H9 (cell line): ENCODE results near the gene CNTN3. TPM values are rescaled to one million over a fixed set of nuclear protein-coding genes. Genes with fewer than 3 reads are reported as not detected.

Source experiments
- DNase-seq: peaks from one replicate; pipeline ENCODE4 v3.0.0-alpha.2; 2017
- H2AFZ ChIP-seq: one replicate; pipeline ENCODE4 v1.6.1; 2013; ENCODE audit warnings: mild to moderate bottlenecking, low read length, control low read depth, moderate library complexity
- H2AK5ac ChIP-seq: 2 replicates; pipeline ENCODE4 v1.6.1; 2013; ENCODE audit warnings: low read length, control low read depth, mixed read lengths; ENCODE audit not compliant: insufficient read length
- H2BK120ac ChIP-seq: one replicate; pipeline ENCODE4 v1.6.1; 2013; ENCODE audit warnings: low read depth, mild to moderate bottlenecking, low read length, control low read depth, inconsistent platforms; ENCODE audit not compliant: poor library complexity, severe bottlenecking
- H2BK12ac ChIP-seq: 2 replicates; pipeline ENCODE4 v1.6.1; 2013; ENCODE audit warnings: low read length, control low read depth, mixed read lengths, low read depth; ENCODE audit not compliant: insufficient read length
- H2BK15ac ChIP-seq: 2 replicates; pipeline ENCODE4 v1.6.1; 2013; ENCODE audit warnings: low read depth, low read length, control low read depth
- H2BK20ac ChIP-seq: one replicate; pipeline ENCODE4 v1.6.1; 2013; ENCODE audit warnings: low read depth, mild to moderate bottlenecking, low read length, control low read depth, inconsistent platforms; ENCODE audit not compliant: poor library complexity, severe bottlenecking
- H2BK5ac ChIP-seq: 2 replicates; pipeline ENCODE4 v1.6.1; 2013; ENCODE audit warnings: low read length, control low read depth, mixed read lengths; ENCODE audit not compliant: insufficient read length
- H3K14ac ChIP-seq: 2 replicates; pipeline ENCODE4 v1.6.1; 2013; ENCODE audit warnings: low read length, control low read depth; ENCODE audit not compliant: insufficient read depth
- H3K18ac ChIP-seq: 2 replicates; pipeline ENCODE4 v1.6.1; 2013; ENCODE audit warnings: low read depth, mild to moderate bottlenecking, mixed read lengths, low read length, control low read depth; ENCODE audit not compliant: insufficient read length
- H3K23ac ChIP-seq: 2 replicates; pipeline ENCODE4 v1.6.1; 2013; ENCODE audit warnings: low read length, control low read depth, mixed read lengths, low read depth; ENCODE audit not compliant: insufficient read length
- H3K23me2 ChIP-seq: 2 replicates; pipeline ENCODE4 v1.6.1; 2013; ENCODE audit warnings: low read depth, mild to moderate bottlenecking, mixed read lengths, low read length, control low read depth; ENCODE audit not compliant: insufficient read length, poor library complexity, severe bottlenecking
- H3K27ac ChIP-seq: 2 replicates; pipeline ENCODE4 v1.5.1; 2013; ENCODE audit warnings: low read length, control low read depth, mixed read lengths, low read depth; ENCODE audit not compliant: insufficient read length
- H3K27me3 ChIP-seq: 2 replicates; pipeline ENCODE4 v1.6.1; 2013; ENCODE audit warnings: low read length, control low read depth, inconsistent platforms; ENCODE audit not compliant: insufficient read depth
- H3K4ac ChIP-seq: 2 replicates; pipeline ENCODE4 v1.6.1; 2013; ENCODE audit warnings: low read depth, mild to moderate bottlenecking, control low read depth, inconsistent platforms, low read length, moderate library complexity
- H3K4me1 ChIP-seq: 2 replicates; pipeline ENCODE4 v1.6.1; 2013; ENCODE audit warnings: low read length, control low read depth, inconsistent platforms; ENCODE audit not compliant: insufficient read depth
- H3K4me2 ChIP-seq: 2 replicates; pipeline ENCODE4 v1.6.1; 2013; ENCODE audit warnings: low read length, control low read depth, mixed read lengths; ENCODE audit not compliant: insufficient read length, insufficient read depth
- H3K56ac ChIP-seq: 2 replicates; pipeline ENCODE4 v1.6.1; 2013; ENCODE audit warnings: low read depth, mild to moderate bottlenecking, mixed read lengths, low read length, control low read depth; ENCODE audit not compliant: insufficient read length
- H3K79me1 ChIP-seq: 2 replicates; pipeline ENCODE4 v1.6.1; 2013; ENCODE audit warnings: low read depth, mild to moderate bottlenecking, moderate library complexity, low read length, control low read depth, inconsistent platforms; ENCODE audit not compliant: insufficient read depth, poor library complexity, severe bottlenecking
- H3K79me2 ChIP-seq: 2 replicates; pipeline ENCODE4 v1.6.1; 2013; ENCODE audit warnings: low read length, control low read depth, inconsistent platforms; ENCODE audit not compliant: insufficient read depth
- H3K9ac ChIP-seq: 2 replicates; pipeline ENCODE4 v1.6.1; 2013; ENCODE audit warnings: low read length, control low read depth, mixed read lengths; ENCODE audit not compliant: insufficient read length; ENCODE audit errors: extremely low read depth
- H3K9me3 ChIP-seq: one replicate; pipeline ENCODE4 v1.6.1; 2013; ENCODE audit warnings: low read depth, low read length, inconsistent platforms; ENCODE audit not compliant: control insufficient read depth
- H3T11ph ChIP-seq: one replicate; pipeline ENCODE4 v1.6.1; 2013; ENCODE audit warnings: mild to moderate bottlenecking, low read length, control low read depth, inconsistent platforms
- H4K20me1 ChIP-seq: one replicate; pipeline ENCODE4 v1.6.1; 2013; ENCODE audit not compliant: control insufficient read depth, insufficient read length, insufficient read depth
- H4K5ac ChIP-seq: 2 replicates; pipeline ENCODE4 v1.6.1; 2013; ENCODE audit warnings: low read depth, mild to moderate bottlenecking, mixed read lengths, low read length, control low read depth; ENCODE audit not compliant: insufficient read length
- H4K8ac ChIP-seq: replicated peaks from 2 replicates; pipeline ENCODE4 v1.6.1; 2013; ENCODE audit warnings: low read length, control low read depth, mixed read lengths, low read depth; ENCODE audit not compliant: insufficient read length
- H4K91ac ChIP-seq: 2 replicates; pipeline ENCODE4 v1.6.1; 2013; ENCODE audit warnings: low read depth, mild to moderate bottlenecking, moderate library complexity, mixed read lengths, low read length, control low read depth; ENCODE audit not compliant: insufficient read length
- H3K27ac Mint-ChIP-seq, 3 experiments: 2 replicates in 2 of 3; 3 replicates in 1 of 3; pipeline ENCODE4 v1.8.0; 2020 to 2021; ENCODE audit warnings: mixed read lengths in 3 of 3, mild to moderate bottlenecking in 1 of 3, moderate library complexity in 1 of 3
- H3K27me3 Mint-ChIP-seq: 2 replicates; pipeline ENCODE4 v1.8.0; 2021; ENCODE audit warnings: low read depth, mild to moderate bottlenecking, moderate library complexity, mixed read lengths
- H3K36me3 Mint-ChIP-seq, 3 experiments: 2 replicates in 2 of 3; 3 replicates in 1 of 3; pipeline ENCODE4 v1.8.0; 2020 to 2021; ENCODE audit warnings: low read depth in 3 of 3, mixed read lengths in 3 of 3; ENCODE audit not compliant: insufficient read depth in 1 of 3
- H3K4me1 Mint-ChIP-seq, 2 experiments: 2 replicates each; pipeline ENCODE4 v1.8.0; 2020; ENCODE audit warnings: mixed read lengths in 2 of 2
- H3K4me3 Mint-ChIP-seq, 2 experiments: 2 replicates in 1 of 2; 3 replicates in 1 of 2; pipeline ENCODE4 v1.8.0; 2020 to 2021; ENCODE audit warnings: mild to moderate bottlenecking in 2 of 2, mixed read lengths in 2 of 2, moderate library complexity in 1 of 2
- H3K9me3 Mint-ChIP-seq, 2 experiments: 2 replicates in 1 of 2; 3 replicates in 1 of 2; pipeline ENCODE4 v1.8.0; 2020; ENCODE audit warnings: mild to moderate bottlenecking in 2 of 2, mixed read lengths in 2 of 2, moderate library complexity in 1 of 2
- WGBS: extraction: QIAGEN DNeasy Blood & Tissue Kit; methylation state at CpG from one replicate; pipeline ENCODE4 v1.1.7; 2013; ENCODE audit warnings: missing lambda C conversion rate, low lambda C conversion rate, mixed read lengths; ENCODE audit not compliant: insufficient read length; ENCODE audit errors: extremely low coverage; 5-methylcytosine and 5-hydroxymethylcytosine counted together
- total RNA-seq: library from RNA; stranded (reverse); gene quantifications from 2 replicates; pipeline ENCODE4 v1.2.1, GENCODE V29; 2021
- TF ChIP-seq, protein P1 (sequence below): fragments of 200-600 bp; sonication (generic); conservative IDR thresholded peaks from 3 replicates; pipeline ENCODE4 v1.8.0; 2021; ENCODE audit warnings: antibody characterized with exemption, mild to moderate bottlenecking

CNTN3 gene
- total RNA-seq, 1 experiment from 2014 or later: not detected

DNA sequence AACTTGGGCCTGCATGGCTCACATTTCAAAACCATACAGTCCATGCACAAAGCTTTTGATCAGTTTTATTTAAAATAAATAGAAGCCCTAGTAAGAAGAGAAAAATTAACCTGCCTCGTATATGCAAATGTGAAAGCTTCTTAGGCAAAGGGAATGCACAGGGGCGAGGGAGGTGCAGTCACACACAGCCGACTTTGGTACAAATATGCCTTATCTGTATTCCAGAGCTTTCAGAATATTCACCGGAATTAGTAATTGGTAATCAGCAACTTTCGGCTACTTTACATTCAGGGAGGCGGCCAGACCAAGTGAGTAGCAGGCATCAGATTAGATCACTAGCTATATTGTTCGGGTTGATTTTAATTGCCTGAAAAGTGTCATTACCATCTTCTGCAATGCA is 7.5 kb downstream of the CNTN3 start:
- Histone ChIP-seq H3K18ac (no peak overlapping the region), H3K27ac (no peak overlapping the region), H2AFZ (no peak overlapping the region), H3K79me1 (no peaks in the 10 kb centered on the region), H3K9ac (no peak overlapping the region), H3K23ac (no peak overlapping the region), H3K4me2 (no peak overlapping the region), H3K4ac (no peak overlapping the region), H3K23me2 (no peaks in the 10 kb centered on the region), H4K91ac (no peak overlapping the region), H2BK20ac (no peak overlapping the region), H3K14ac (no peak overlapping the region), H3T11ph (no peak overlapping the region), H3K56ac (no peak overlapping the region), H4K8ac (no peak overlapping the region), H4K20me1 (no peaks in the 10 kb centered on the region), H2BK120ac (no peak overlapping the region), H3K4me1 (no peaks in the 10 kb centered on the region), H2BK5ac (no peak overlapping the region), H3K79me2 (no peaks in the 10 kb centered on the region), H2AK5ac (no peak overlapping the region), H3K9me3 (no peaks in the 10 kb centered on the region), H3K27me3 (no peaks in the 10 kb centered on the region), H4K5ac (no peak overlapping the region), H2BK12ac (no peak overlapping the region), H2BK15ac (no peak overlapping the region)
- Mint-ChIP-seq H3K36me3 (no peaks in the 10 kb centered on the region), H3K4me3 (no peak overlapping the region), H3K27me3 (peaks cover 30% of the 10 kb centered on the region), H3K27ac (no peak overlapping the region), H3K4me1 (no peaks in the 10 kb centered on the region), H3K9me3 (no peaks in the 10 kb centered on the region)
- no peak for DNase-seq
- WGBS: no CpG with 5 or more reads among the region's 7 CpGs
- TF ChIP-seq, protein P1, sequence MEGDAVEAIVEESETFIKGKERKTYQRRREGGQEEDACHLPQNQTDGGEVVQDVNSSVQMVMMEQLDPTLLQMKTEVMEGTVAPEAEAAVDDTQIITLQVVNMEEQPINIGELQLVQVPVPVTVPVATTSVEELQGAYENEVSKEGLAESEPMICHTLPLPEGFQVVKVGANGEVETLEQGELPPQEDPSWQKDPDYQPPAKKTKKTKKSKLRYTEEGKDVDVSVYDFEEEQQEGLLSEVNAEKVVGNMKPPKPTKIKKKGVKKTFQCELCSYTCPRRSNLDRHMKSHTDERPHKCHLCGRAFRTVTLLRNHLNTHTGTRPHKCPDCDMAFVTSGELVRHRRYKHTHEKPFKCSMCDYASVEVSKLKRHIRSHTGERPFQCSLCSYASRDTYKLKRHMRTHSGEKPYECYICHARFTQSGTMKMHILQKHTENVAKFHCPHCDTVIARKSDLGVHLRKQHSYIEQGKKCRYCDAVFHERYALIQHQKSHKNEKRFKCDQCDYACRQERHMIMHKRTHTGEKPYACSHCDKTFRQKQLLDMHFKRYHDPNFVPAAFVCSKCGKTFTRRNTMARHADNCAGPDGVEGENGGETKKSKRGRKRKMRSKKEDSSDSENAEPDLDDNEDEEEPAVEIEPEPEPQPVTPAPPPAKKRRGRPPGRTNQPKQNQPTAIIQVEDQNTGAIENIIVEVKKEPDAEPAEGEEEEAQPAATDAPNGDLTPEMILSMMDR: no peak
